ENCODE measurements around the gene CHAC1. TPM values are rescaled to one million over a fixed set of nuclear protein-coding genes. Genes with fewer than 3 reads are reported as not detected.

CHAC1 gene
- total RNA-seq, 2 experiments from 2014 or later = 0.42 to 0.47 TPM

- Histone ChIP-seq H3K4me3 (ENCODE audit: low read length) (no peak overlapping the region), H3K4me1 (ENCODE audit: insufficient read depth, low read length) (peaks cover 16% of the 10 kb centered on the region), H3K9me3 (ENCODE audit: control insufficient read depth in 1 of 2, insufficient read depth in 1 of 2, low read length in 2 of 2) (no peaks in the 10 kb centered on the region), H3K36me3 (ENCODE audit: insufficient read depth, low read length) (no peaks in the 10 kb centered on the region), H3K27ac (ENCODE audit: low read depth in 1 of 2, low read length in 2 of 2) (no peak overlapping the region), H3K27me3 (ENCODE audit: control insufficient read depth in 1 of 2, insufficient read depth in 2 of 2, low read length in 2 of 2) (no peaks in the 10 kb centered on the region)
- Mint-ChIP-seq H3K27ac (no peak overlapping the region), H3K4me1 (ENCODE audit: low read depth) (peaks cover 16% of the 10 kb centered on the region), H3K4me3 (no peak overlapping the region), H3K9me3 (no peaks in the 10 kb centered on the region), H3K27me3 (no peaks in the 10 kb centered on the region), H3K36me3 (ENCODE audit: low read depth) (no peaks in the 10 kb centered on the region)
- TF ChIP-seq CTCF (IDR thresholded peaks at IDR 0.05) = no peak
- ChIA-PET POLR2A (no interaction called here), CTCF (interaction anchor here (0.6 kb wide), 1 partner anchor 62 kb away, joined by 3 read pairs; no protein-coding TSS in a partner anchor)
- DNase-seq = no peak
- intact Hi-C loops (cut with DNase I, micrococcal nuclease) = loop anchor here in 1 of 2 experiments (2.0 kb wide), 1 partner anchor 21 kb away; no protein-coding TSS in a partner anchor
- no peak for ATAC-seq (ENCODE audit: poor library complexity)
Observed at GRCh38 chr15:40911693-40912092, 41.6 kb upstream of the CHAC1 start.

- H3K4me3 Mint-ChIP-seq = no peak overlapping the region
- no peaks in the 10 kb centered on the region for H3K9me3 ChIP-seq (ENCODE audit: control insufficient read depth in 1 of 2, insufficient read depth in 1 of 2, low read length in 2 of 2)
- no peaks in the 10 kb centered on the region for H3K36me3 Mint-ChIP-seq (ENCODE audit: low read depth)
- H3K27me3 ChIP-seq (ENCODE audit: control insufficient read depth in 1 of 2, insufficient read depth in 2 of 2, low read length in 2 of 2) = no peaks in the 10 kb centered on the region
- no peaks in the 10 kb centered on the region for H3K27me3 Mint-ChIP-seq
- H3K9me3 Mint-ChIP-seq = no peaks in the 10 kb centered on the region
- intact Hi-C loops (cut with DNase I, micrococcal nuclease) = loop anchor here in 1 of 2 experiments (2.0 kb wide), 1 partner anchor 20 kb away; no protein-coding TSS in a partner anchor
- H3K4me1 ChIP-seq (ENCODE audit: insufficient read depth, low read length) = peaks cover 8% of the 10 kb centered on the region
- no peak overlapping the region for H3K27ac Mint-ChIP-seq
- ChIA-PET POLR2A (no interaction called here), CTCF (no interaction called here)
- no peak overlapping the region for H3K27ac ChIP-seq (ENCODE audit: low read depth in 1 of 2, low read length in 2 of 2)
- no peak for TF ChIP-seq CTCF (IDR thresholded peaks at IDR 0.05)
- peaks cover 11% of the 10 kb centered on the region for H3K4me1 Mint-ChIP-seq (ENCODE audit: low read depth)
- no peaks in the 10 kb centered on the region for H3K36me3 ChIP-seq (ENCODE audit: insufficient read depth, low read length)
- H3K4me3 ChIP-seq (ENCODE audit: low read length) = no peak overlapping the region
- ATAC-seq (ENCODE audit: poor library complexity) (no peak), DNase-seq (no peak)
Observed at GRCh38 chr15:40912478-40912877, 40.8 kb upstream of the CHAC1 start.

- intact Hi-C loops (cut with DNase I, micrococcal nuclease) = no loop called here
- Histone ChIP-seq H3K27me3 (ENCODE audit: control insufficient read depth in 1 of 2, insufficient read depth in 2 of 2, low read length in 2 of 2) (no peaks in the 10 kb centered on the region), H3K36me3 (ENCODE audit: insufficient read depth, low read length) (no peaks in the 10 kb centered on the region), H3K4me3 (ENCODE audit: low read length) (no peak overlapping the region), H3K27ac (ENCODE audit: low read depth in 1 of 2, low read length in 2 of 2) (no peak overlapping the region), H3K9me3 (ENCODE audit: control insufficient read depth in 1 of 2, insufficient read depth in 1 of 2, low read length in 2 of 2) (no peaks in the 10 kb centered on the region), H3K4me1 (ENCODE audit: insufficient read depth, low read length) (no peaks in the 10 kb centered on the region)
- no peaks in the 10 kb centered on the region for H3K27me3 Mint-ChIP-seq
- ChIA-PET CTCF (interaction anchor here (1.0 kb wide), 1 partner anchor 10 kb away, joined by 3 read pairs; no protein-coding TSS in a partner anchor), POLR2A (no interaction called here)
- no peaks in the 10 kb centered on the region for H3K36me3 Mint-ChIP-seq (ENCODE audit: low read depth)
- no peaks in the 10 kb centered on the region for H3K9me3 Mint-ChIP-seq
- no peak for TF ChIP-seq CTCF (IDR thresholded peaks at IDR 0.05)
- H3K4me1 Mint-ChIP-seq (ENCODE audit: low read depth) = no peaks in the 10 kb centered on the region
- H3K4me3 Mint-ChIP-seq = no peak overlapping the region
- no peak overlapping the region for H3K27ac Mint-ChIP-seq
- DNase-seq = no peak
- no peak for ATAC-seq (ENCODE audit: poor library complexity)
Observed at GRCh38 chr15:40914013-40914412, 39.3 kb upstream of the CHAC1 start.

Measured in CD4-positive, alpha-beta T cell (primary cell).